CD4-positive, alpha-beta memory T cell (primary cell): ENCODE results near the gene PBXIP1. TPM values are rescaled to one million over a fixed set of nuclear protein-coding genes. Genes with fewer than 3 reads are reported as not detected.

Experiments used
- CTCF ChIA-PET: fragments of 350-600 bp; sonication (Branson Sonifier 250); formaldehyde crosslinking; loops from one replicate; lab custom pipeline; 2021; ENCODE audit warnings: inconsistent platforms; ENCODE audit not compliant: partially characterized antibody; lab: Charles Lee
- POLR2A ChIA-PET: fragments of 350-600 bp; sonication (Branson Sonifier 250); formaldehyde crosslinking; loops from one replicate; lab custom pipeline; 2021; ENCODE audit not compliant: partially characterized antibody; lab: Charles Lee
- DNase-seq, 5 donors: peaks; one replicate each; pipeline versions ENCODE4 v3.0.0 to v3.0.0-alpha.2; 2020 to 2022; ENCODE audit warnings: mixed read lengths in 1 of 5
- H3K27ac ChIP-seq: one replicate; pipeline ENCODE4 v1.7.0; 2013; ENCODE audit warnings: low read depth, low read length
- H3K27me3 ChIP-seq: 2 replicates; pipeline ENCODE4 v1.7.0; 2013; ENCODE audit warnings: mild to moderate bottlenecking, low read length, moderate library complexity; ENCODE audit not compliant: insufficient read depth
- H3K36me3 ChIP-seq: 2 replicates; pipeline ENCODE4 v1.7.0; 2013; ENCODE audit warnings: mild to moderate bottlenecking, low read length, moderate library complexity; ENCODE audit not compliant: insufficient read depth
- H3K4me1 ChIP-seq: 2 replicates; pipeline ENCODE4 v1.7.0; 2013; ENCODE audit warnings: mild to moderate bottlenecking, low read length, moderate library complexity; ENCODE audit not compliant: insufficient read depth
- H3K4me3 ChIP-seq, 2 donors: one replicate each; pipeline ENCODE4 v1.7.0; 2013; ENCODE audit warnings: low read length in 2 of 2, mild to moderate bottlenecking in 1 of 2
- H3K9me3 ChIP-seq, 2 donors: one replicate each; pipeline ENCODE4 v1.7.0; 2013; ENCODE audit warnings: low read length in 2 of 2, control low read depth in 1 of 2; ENCODE audit not compliant: control insufficient read depth in 1 of 2
- H3K27ac Mint-ChIP-seq, 7 donors: one replicate each; pipeline ENCODE4 v1.8.0; 2020 to 2021; ENCODE audit warnings: mixed read lengths in 7 of 7, mild to moderate bottlenecking in 6 of 7, inconsistent platforms in 3 of 7, moderate library complexity in 3 of 7
- H3K27me3 Mint-ChIP-seq, 2 donors: one replicate each; pipeline ENCODE4 v1.8.0; 2020 to 2021; ENCODE audit warnings: mixed read lengths in 2 of 2
- H3K36me3 Mint-ChIP-seq, 2 donors: one replicate each; pipeline ENCODE4 v1.8.0; 2020 to 2021; ENCODE audit warnings: mixed read lengths in 2 of 2, inconsistent platforms in 1 of 2, mild to moderate bottlenecking in 1 of 2
- H3K4me1 Mint-ChIP-seq, 4 donors: one replicate each; pipeline ENCODE4 v1.8.0; 2020 to 2021; ENCODE audit warnings: mixed read lengths in 4 of 4, mild to moderate bottlenecking in 1 of 4
- H3K4me3 Mint-ChIP-seq, 8 donors: one replicate each; pipeline ENCODE4 v1.8.0; 2020 to 2021; ENCODE audit warnings: mixed read lengths in 8 of 8, mild to moderate bottlenecking in 7 of 8, moderate library complexity in 6 of 8, inconsistent platforms in 3 of 8
- H3K9me3 Mint-ChIP-seq, 8 donors: one replicate each; pipeline ENCODE4 v1.8.0; 2020 to 2021; ENCODE audit warnings: mixed read lengths in 8 of 8, mild to moderate bottlenecking in 5 of 8, inconsistent platforms in 3 of 8, moderate library complexity in 1 of 8
- intact Hi-C: fragments of 100-400 bp; cut with micrococcal nuclease; formaldehyde crosslinking; loops from one replicate; pipeline ENCODE4 v1.15.1; 2023
- polyA plus RNA-seq, 2 donors: library from polyadenylated mRNA; unstranded; fragments of 300-500 nt; fragmentation: Illumina TruSeq; gene quantifications; one replicate each; pipeline ENCODE4 v1.2.3, GENCODE V29; 2021
- total RNA-seq, 2 experiments: library from RNA; stranded (reverse); gene quantifications; one replicate each; pipeline ENCODE4 v1.2.3, GENCODE V29; 2021

The PBXIP1 gene
- total and polyA plus RNA-seq, 4 experiments from 2014 or later = 263 to 438 (median 420) TPM

GRCh38 chr1:154964359-154964758 is 8.5 kb upstream of the PBXIP1 start:
- H3K4me1 ChIP-seq = peaks cover 31% of the 10 kb centered on the region
- Mint-ChIP-seq H3K36me3 (peaks cover 29 to 66% of the 10 kb centered on the region in 2 donors), H3K27ac (peak overlapping the region in 5 of 7 donors; percentile 29 to 98 (median 57)), H3K4me3 (no peak overlapping the region), H3K4me1 (peaks cover 18 to 42% (median 27%) of the 10 kb centered on the region in 4 donors), H3K9me3 (no peaks in the 10 kb centered on the region), H3K27me3 (no peaks in the 10 kb centered on the region)
- ChIA-PET CTCF (interaction anchor here (0.9 to 4.8 kb wide), 6 partner anchors 8 to 56 kb away, joined by 3 to 28 read pairs (median 6); partner anchors contain the start of genes CKS1B, FLAD1 and PBXIP1), POLR2A (interaction anchor here (1.7 to 41.7 kb wide), 4 partner anchors 9 to 42 kb away, joined by 7 to 1543 read pairs (median 89); partner anchors contain the start of genes CKS1B, FLAD1, LENEP and PBXIP1)
- no peak for DNase-seq
- intact Hi-C loops = no loop called here
- no peak overlapping the region for H3K4me3 ChIP-seq
- H3K9me3 ChIP-seq = no peaks in the 10 kb centered on the region
- peaks cover 49% of the 10 kb centered on the region for H3K36me3 ChIP-seq
- H3K27ac ChIP-seq = no peak overlapping the region
- no peaks in the 10 kb centered on the region for H3K27me3 ChIP-seq

GRCh38 chr1:154963643-154964042 is 7.7 kb upstream of the PBXIP1 start:
- H3K27me3 ChIP-seq = no peaks in the 10 kb centered on the region
- ChIA-PET POLR2A (interaction anchor here (1.7 to 41.7 kb wide), 5 partner anchors 10 to 43 kb away, joined by 7 to 1543 read pairs (median 52); partner anchors contain the start of genes CKS1B, FLAD1, LENEP and PBXIP1), CTCF (interaction anchor here (1.3 to 4.8 kb wide), 5 partner anchors 8 to 53 kb away, joined by 4 to 28 read pairs (median 7); partner anchors contain the start of genes CKS1B and PBXIP1)
- H3K27ac ChIP-seq = no peak overlapping the region
- Mint-ChIP-seq H3K27ac (peak overlapping the region in 6 of 7 donors; percentile 25 to 98 (median 72)), H3K9me3 (no peaks in the 10 kb centered on the region), H3K4me1 (peaks cover 18 to 38% (median 26%) of the 10 kb centered on the region in 4 donors), H3K27me3 (no peaks in the 10 kb centered on the region), H3K4me3 (peak overlapping the region in 3 of 8 donors; percentile 11 to 35 (median 15)), H3K36me3 (peaks cover 29 to 60% of the 10 kb centered on the region in 2 donors)
- H3K4me3 ChIP-seq = no peak overlapping the region
- no peaks in the 10 kb centered on the region for H3K9me3 ChIP-seq
- intact Hi-C loops = no loop called here
- no peak for DNase-seq
- peaks cover 32% of the 10 kb centered on the region for H3K4me1 ChIP-seq
- H3K36me3 ChIP-seq = peaks cover 50% of the 10 kb centered on the region

- POLR2A ChIA-PET = interaction anchor here (1.0 to 41.7 kb wide), 7 partner anchors 9 to 88 kb away, joined by 3 to 1543 read pairs (median 50); partner anchors contain the start of genes ADAM15, CKS1B, FLAD1 and LENEP
- Histone ChIP-seq H3K27ac (peak overlapping the region; percentile 84), H3K4me3 (peak overlapping the region in 1 of 2 donors; percentile 65), H3K27me3 (no peaks in the 10 kb centered on the region), H3K9me3 (no peaks in the 10 kb centered on the region), H3K36me3 (peaks cover 52% of the 10 kb centered on the region), H3K4me1 (peaks cover 32% of the 10 kb centered on the region)
- Mint-ChIP-seq H3K4me1 (peaks cover 21 to 45% (median 31%) of the 10 kb centered on the region in 4 donors), H3K36me3 (peaks cover 29 to 57% of the 10 kb centered on the region in 2 donors), H3K4me3 (peak overlapping the region; percentile 58 to 90 (median 84)), H3K27me3 (no peaks in the 10 kb centered on the region), H3K9me3 (no peaks in the 10 kb centered on the region), H3K27ac (peak overlapping the region; percentile 85 to 98 (median 93))
- CTCF ChIA-PET = interaction anchor here (0.7 to 4.8 kb wide), 7 partner anchors 9 to 97 kb away, joined by 3 to 41 read pairs (median 19); partner anchors contain the start of genes CKS1B and SHC1
- peak in 1 of 5 donors; percentile 8 for DNase-seq
- intact Hi-C loops = no loop called here
Measured at GRCh38 chr1:154962795-154963330, 7.0 kb upstream of the PBXIP1 start.

- CTCF ChIA-PET = interaction anchor here (0.7 to 3.9 kb wide), 13 partner anchors 10 to 98 kb away, joined by 3 to 41 read pairs (median 7); partner anchors contain the start of genes CKS1B, FLAD1, PMVK and SHC1
- Histone ChIP-seq H3K36me3 (peaks cover 46% of the 10 kb centered on the region), H3K4me3 (peak overlapping the region; percentile 63 to 65), H3K9me3 (no peaks in the 10 kb centered on the region), H3K27ac (peak overlapping the region; percentile 84), H3K4me1 (peaks cover 38% of the 10 kb centered on the region), H3K27me3 (no peaks in the 10 kb centered on the region)
- POLR2A ChIA-PET = interaction anchor here (0.8 to 41.7 kb wide), 9 partner anchors 11 to 123 kb away, joined by 3 to 1543 read pairs (median 22); partner anchors contain the start of genes ADAM15, CKS1B, FLAD1 and LENEP
- H3K36me3 Mint-ChIP-seq = peaks cover 28 to 56% of the 10 kb centered on the region in 2 donors
- no peaks in the 10 kb centered on the region for H3K27me3 Mint-ChIP-seq
- peak overlapping the region; percentile 81 to 90 (median 84) for H3K4me3 Mint-ChIP-seq
- H3K4me1 Mint-ChIP-seq = peaks cover 21 to 51% (median 33%) of the 10 kb centered on the region in 4 donors
- intact Hi-C loops = no loop called here
- H3K27ac Mint-ChIP-seq = peak overlapping the region; percentile 85 to 98 (median 93)
- DNase-seq = peak in 3 of 5 donors; percentile 41 to 51 (median 49)
- H3K9me3 Mint-ChIP-seq = no peaks in the 10 kb centered on the region
Measured at GRCh38 chr1:154962156-154962749, 6.4 kb upstream of the PBXIP1 start.

GRCh38 chr1:154961207-154962155 is 5.6 kb upstream of the PBXIP1 start, which contains the start of gene PYGO2:
TSS of gene PYGO2 (minus strand) at chr1:154961782. CDS start at chr1:154961576, 206 bp downstream.
- Mint-ChIP-seq H3K27ac (peak within 1 kb of the TSS; percentile 97 to 99 (median 98)), H3K36me3 (peaks cover 22 to 48% of the 10 kb centered on the region in 2 donors), H3K4me1 (peaks cover 21 to 59% (median 39%) of the 10 kb centered on the region in 4 donors), H3K9me3 (no peaks in the 10 kb centered on the region), H3K4me3 (peak within 1 kb of the TSS; percentile 94 to 98 (median 97)), H3K27me3 (no peaks in the 10 kb centered on the region)
- Histone ChIP-seq H3K27ac (peak within 1 kb of the TSS; percentile 84), H3K9me3 (no peaks in the 10 kb centered on the region), H3K4me1 (peaks cover 45% of the 10 kb centered on the region), H3K27me3 (no peaks in the 10 kb centered on the region), H3K4me3 (peak within 1 kb of the TSS; percentile 63 to 65), H3K36me3 (peaks cover 38% of the 10 kb centered on the region)
- DNase-seq = peak; percentile 81 to 88 (median 82)
- intact Hi-C loops = loop anchor here (1.0 to 2.0 kb wide), 6 partner anchors 13 to 99 kb away; partner anchors contain the start of genes CKS1B and FLAD1
- ChIA-PET CTCF (interaction anchor here (0.9 to 3.9 kb wide), 14 partner anchors 9 to 98 kb away, joined by 3 to 41 read pairs (median 6); partner anchors contain the start of genes ADAM15, CKS1B, FLAD1 and LENEP), POLR2A (interaction anchor here (0.6 to 41.7 kb wide), 14 partner anchors 10 to 123 kb away, joined by 3 to 1543 read pairs (median 3); partner anchors contain the start of genes ADAM15, CKS1B, FLAD1 and LENEP)
